AG09309 (cell line): ENCODE results near the gene WDR90.

ENCODE experiments used
- DNase-seq: peaks from one replicate; pipeline ENCODE4 v3.0.0-alpha.2; 2010; ENCODE audit warnings: low read depth
- H3K4me3 ChIP-seq: 2 replicates; pipeline ENCODE4 v1.5.1; 2011; ENCODE audit warnings: mild to moderate bottlenecking, low read depth, low read length, moderate library complexity; ENCODE audit not compliant: control insufficient read depth
- CTCF ChIP-seq: IDR thresholded peaks from 2 replicates; pipeline ENCODE4 v1.5.1; 2011; ENCODE audit warnings: mild to moderate bottlenecking, low read depth, low read length, inconsistent platforms; ENCODE audit not compliant: insufficient read depth, control insufficient read depth; ENCODE audit errors: missing control alignments

The WDR90 gene

GRCh38 chr16:626787-627453, 22.2 kb upstream of the WDR90 start:
- peak; percentile 84 for DNase-seq
- TF ChIP-seq CTCF: no peak
- H3K4me3 ChIP-seq: no peak overlapping the region

GRCh38 chr16:627454-628239, 21.5 kb upstream of the WDR90 start:
- no peak for DNase-seq
- no peak overlapping the region for H3K4me3 ChIP-seq
- TF ChIP-seq CTCF: no peak

- H3K4me3 ChIP-seq: no peak overlapping the region
- no peak for DNase-seq
- no peak for TF ChIP-seq CTCF
These were observed 20.7 kb upstream of the WDR90 start for GRCh38 chr16:628321-629061.

- no peak for TF ChIP-seq CTCF
- no peak overlapping the region for H3K4me3 ChIP-seq
- no peak for DNase-seq
These were observed 19.9 kb upstream of the WDR90 start for GRCh38 chr16:629185-629832.

GRCh38 chr16:629833-630248, 19.3 kb upstream of the WDR90 start:
- DNase-seq: no peak
- TF ChIP-seq CTCF: no peak
- H3K4me3 ChIP-seq: no peak overlapping the region

- DNase-seq: no peak
- no peak overlapping the region for H3K4me3 ChIP-seq
- no peak for TF ChIP-seq CTCF
These were observed 18.8 kb upstream of the WDR90 start for GRCh38 chr16:630249-630814.
